ACC112 (cell line): ENCODE results near the gene ME3.

Source experiments
- H2AFZ ChIP-seq: fragments of 200-600 bp; sonication (generic); one replicate; pipeline ENCODE4 v1.6.0; 2017; ENCODE audit warnings: antibody characterized with exemption, low read length; ENCODE audit not compliant: unreplicated experiment
- H3K27ac ChIP-seq: fragments of 200-600 bp; sonication (generic); 2 replicates; pipeline ENCODE4 v1.5.1; 2014; ENCODE audit warnings: low read depth, mild to moderate bottlenecking, antibody characterized with exemption, low read length, moderate library complexity
- H3K27me3 ChIP-seq: fragments of 200-600 bp; sonication (generic); 2 replicates; pipeline ENCODE4 v1.6.1; 2014; ENCODE audit warnings: mild to moderate bottlenecking, antibody characterized with exemption, low read length, moderate library complexity, mixed read lengths; ENCODE audit not compliant: insufficient read depth
- H3K36me3 ChIP-seq: fragments of 200-600 bp; sonication (generic); 2 replicates; pipeline ENCODE4 v1.6.1; 2016; ENCODE audit warnings: mild to moderate bottlenecking, antibody characterized with exemption, low read length, moderate library complexity, mixed read lengths; ENCODE audit not compliant: insufficient read depth
- H3K4me1 ChIP-seq: fragments of 200-600 bp; sonication (generic); one replicate; pipeline ENCODE4 v1.6.1; 2016; ENCODE audit warnings: low read length, mixed read lengths; ENCODE audit not compliant: insufficient read depth, unreplicated experiment, control insufficient read depth
- H3K4me3 ChIP-seq: fragments of 200-600 bp; sonication (generic); 2 replicates; pipeline ENCODE4 v1.5.1; 2014; ENCODE audit warnings: mild to moderate bottlenecking, low read depth, low read length
- H3K79me2 ChIP-seq: fragments of 200-600 bp; sonication (generic); one replicate; pipeline ENCODE4 v1.6.0; 2016; ENCODE audit warnings: low read length; ENCODE audit not compliant: control insufficient read depth, unreplicated experiment, insufficient read depth

The ME3 gene

GRCh38 chr11:86693518-86693917, 21.1 kb upstream of the ME3 start:
- peak overlapping the region; percentile 72 for H3K27ac ChIP-seq
- H3K4me1 ChIP-seq, result peaks cover 80% of the 10 kb centered on the region
- H3K27me3 ChIP-seq, result no peaks in the 10 kb centered on the region

GRCh38 chr11:86692746-86693145, 20.3 kb upstream of the ME3 start:
- H2AFZ ChIP-seq, result peak overlapping the region; percentile 33
- no peaks in the 10 kb centered on the region for H3K27me3 ChIP-seq
- peak overlapping the region; percentile 72 for H3K27ac ChIP-seq
- peaks cover 80% of the 10 kb centered on the region for H3K4me1 ChIP-seq
- H3K79me2 ChIP-seq, result no peaks in the 10 kb centered on the region
- H3K4me3 ChIP-seq, result peak overlapping the region; percentile 26; the same call in 1 of the 2 replicates
- H3K36me3 ChIP-seq, result no peaks in the 10 kb centered on the region

More at GRCh38 chr11:86693518-86693917, 21.1 kb upstream of the ME3 start:
- H3K36me3 ChIP-seq, result no peaks in the 10 kb centered on the region
- no peaks in the 10 kb centered on the region for H3K79me2 ChIP-seq
- H2AFZ ChIP-seq, result no peak overlapping the region
- no peak overlapping the region for H3K4me3 ChIP-seq

GRCh38 chr11:86692317-86692716, 19.9 kb upstream of the ME3 start:
- no peaks in the 10 kb centered on the region for H3K79me2 ChIP-seq
- no peak overlapping the region for H2AFZ ChIP-seq
- no peaks in the 10 kb centered on the region for H3K27me3 ChIP-seq
- peak overlapping the region; percentile 26; the same call in 1 of the 2 replicates for H3K4me3 ChIP-seq
- H3K4me1 ChIP-seq, result peaks cover 80% of the 10 kb centered on the region
- H3K27ac ChIP-seq, result peak overlapping the region; percentile 72
- H3K36me3 ChIP-seq, result no peaks in the 10 kb centered on the region

GRCh38 chr11:86688398-86689179, 16.2 kb upstream of the ME3 start:
- Histone ChIP-seq H2AFZ (no peak overlapping the region), H3K79me2 (no peaks in the 10 kb centered on the region), H3K27me3 (no peaks in the 10 kb centered on the region), H3K4me3 (no peak overlapping the region), H3K27ac (peak overlapping the region; percentile 75), H3K36me3 (no peaks in the 10 kb centered on the region), H3K4me1 (peaks cover 53% of the 10 kb centered on the region)

- Histone ChIP-seq H3K36me3 (no peaks in the 10 kb centered on the region), H3K79me2 (no peaks in the 10 kb centered on the region), H3K27me3 (no peaks in the 10 kb centered on the region), H2AFZ (no peak overlapping the region), H3K27ac (peak overlapping the region; percentile 75), H3K4me3 (no peak overlapping the region), H3K4me1 (peaks cover 40% of the 10 kb centered on the region)
Measured at GRCh38 chr11:86687185-86687778, 14.9 kb upstream of the ME3 start.

GRCh38 chr11:86686531-86686930, 14.1 kb upstream of the ME3 start:
- Histone ChIP-seq H3K79me2 (no peaks in the 10 kb centered on the region), H3K36me3 (no peaks in the 10 kb centered on the region), H3K27ac (peak overlapping the region; percentile 75), H3K4me1 (peaks cover 33% of the 10 kb centered on the region), H3K27me3 (no peaks in the 10 kb centered on the region), H3K4me3 (no peak overlapping the region), H2AFZ (peak overlapping the region; percentile 17)

- no peak overlapping the region for H3K27ac ChIP-seq
- no peak overlapping the region for H2AFZ ChIP-seq
- H3K79me2 ChIP-seq, result no peaks in the 10 kb centered on the region
- H3K36me3 ChIP-seq, result no peaks in the 10 kb centered on the region; the same call in 1 of the 2 replicates
- no peak overlapping the region for H3K4me3 ChIP-seq
- H3K4me1 ChIP-seq, result peaks cover 7% of the 10 kb centered on the region
- H3K27me3 ChIP-seq, result no peaks in the 10 kb centered on the region
Measured at GRCh38 chr11:86681483-86681756, 9.0 kb upstream of the ME3 start.

- Histone ChIP-seq H3K27me3 (no peaks in the 10 kb centered on the region), H3K79me2 (no peaks in the 10 kb centered on the region), H3K4me1 (peaks cover 7% of the 10 kb centered on the region), H3K4me3 (no peak overlapping the region), H2AFZ (no peak overlapping the region), H3K36me3 (no peaks in the 10 kb centered on the region; the same call in 1 of the 2 replicates), H3K27ac (no peak overlapping the region)
Measured at GRCh38 chr11:86680716-86681482, 8.5 kb upstream of the ME3 start.

GRCh38 chr11:86678823-86679222, 6.4 kb upstream of the ME3 start:
- Histone ChIP-seq H3K4me3 (no peak overlapping the region), H3K27ac (no peak overlapping the region), H2AFZ (peak overlapping the region; percentile 54), H3K4me1 (peaks cover 12% of the 10 kb centered on the region), H3K36me3 (no peaks in the 10 kb centered on the region; the same call in 1 of the 2 replicates), H3K79me2 (peaks cover 7% of the 10 kb centered on the region), H3K27me3 (no peaks in the 10 kb centered on the region)

GRCh38 chr11:86678296-86678695, 5.9 kb upstream of the ME3 start:
- H3K27me3 ChIP-seq, result no peaks in the 10 kb centered on the region
- no peak overlapping the region for H2AFZ ChIP-seq
- no peak overlapping the region for H3K27ac ChIP-seq
- peaks cover 18% of the 10 kb centered on the region for H3K4me1 ChIP-seq
- no peak overlapping the region for H3K4me3 ChIP-seq
- H3K79me2 ChIP-seq, result peaks cover 12% of the 10 kb centered on the region
- H3K36me3 ChIP-seq, result no peaks in the 10 kb centered on the region; the same call in 1 of the 2 replicates
